ENCODE measurements around the gene DLGAP1.

Gene DLGAP1

GRCh38 chr18:3468066-3468705 is 986.9 kb downstream of the DLGAP1 start:
- no peak for DNase-seq (ENCODE audit: low read depth)

- peak; percentile 3 for DNase-seq (ENCODE audit: low read depth)
Observed at GRCh38 chr18:3466872-3467271, 988.2 kb downstream of the DLGAP1 start.

- no peak for DNase-seq (ENCODE audit: low read depth)
Observed at GRCh38 chr18:3466045-3466444, 989.1 kb downstream of the DLGAP1 start.

- DNase-seq (ENCODE audit: low read depth), result no peak
Observed at GRCh38 chr18:3463051-3463450, 992.1 kb downstream of the DLGAP1 start.

- no peak for DNase-seq (ENCODE audit: low read depth)
Observed at GRCh38 chr18:3461704-3462103, 993.4 kb downstream of the DLGAP1 start.

- no peak for DNase-seq (ENCODE audit: low read depth)
Observed at GRCh38 chr18:3460823-3461398, 994.2 kb downstream of the DLGAP1 start.

- no peak for DNase-seq (ENCODE audit: low read depth)
Observed at GRCh38 chr18:3458952-3459853, 995.9 kb downstream of the DLGAP1 start.

GRCh38 chr18:3458378-3458777 is 996.7 kb downstream of the DLGAP1 start:
- DNase-seq (ENCODE audit: low read depth), result no peak

GRCh38 chr18:3457261-3457724 is 997.8 kb downstream of the DLGAP1 start:
- DNase-seq (ENCODE audit: low read depth), result no peak

GRCh38 chr18:3456686-3457069 is 998.4 kb downstream of the DLGAP1 start:
- DNase-seq (ENCODE audit: low read depth), result no peak

GRCh38 chr18:3455907-3456685 is 999.0 kb downstream of the DLGAP1 start:
- DNase-seq (ENCODE audit: low read depth), result no peak

- no peak for DNase-seq (ENCODE audit: low read depth)
Observed at GRCh38 chr18:3455090-3455635, 999.9 kb downstream of the DLGAP1 start.

- no peak for DNase-seq (ENCODE audit: low read depth)
Observed at GRCh38 chr18:3454365-3455089, 1000.6 kb downstream of the DLGAP1 start.

GRCh38 chr18:3453540-3454364 is 1001.4 kb downstream of the DLGAP1 start:
- no peak for DNase-seq (ENCODE audit: low read depth)

- DNase-seq (ENCODE audit: low read depth), result no peak
Observed at GRCh38 chr18:3452750-3453539, 1002.2 kb downstream of the DLGAP1 start.

GRCh38 chr18:3451989-3452749 is 1002.9 kb downstream of the DLGAP1 start:
- no peak for DNase-seq (ENCODE audit: low read depth)

- DNase-seq (ENCODE audit: low read depth), result peak; percentile 69
Observed at GRCh38 chr18:3451183-3451988, 1003.7 kb downstream of the DLGAP1 start.

GRCh38 chr18:3450799-3451182 is 1004.3 kb downstream of the DLGAP1 start:
- DNase-seq (ENCODE audit: low read depth), result no peak

All from T follicular helper cell (primary cell).